ENCODE data around the gene KCTD16. TPM values are rescaled to one million over a fixed set of nuclear protein-coding genes. Genes with fewer than 3 reads are reported as not detected.

KCTD16 gene
- total and polyA plus RNA-seq, 7 experiments from 2014 or later = 0.07 to 0.22 (median 0.13) TPM; not detected in 4

DNA sequence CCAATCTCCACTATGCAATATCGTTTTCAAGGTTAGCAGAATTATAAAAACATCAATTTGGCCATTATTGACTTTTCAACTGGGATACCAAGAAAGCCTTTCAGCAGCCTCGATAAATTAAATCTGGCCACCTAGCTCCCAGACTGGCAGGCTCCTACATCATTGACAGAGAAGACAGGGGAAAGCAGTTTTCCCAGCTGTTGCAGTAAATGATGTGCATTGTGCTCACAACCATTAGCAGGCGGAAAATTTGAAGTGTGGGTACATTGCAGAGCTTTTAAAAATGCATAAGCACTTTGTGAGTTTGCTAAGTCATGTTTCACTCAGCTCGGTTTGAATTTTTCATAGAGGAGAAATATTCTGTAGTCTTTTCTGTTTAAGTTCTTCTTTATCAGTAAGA is 297.9 kb downstream of the KCTD16 start:
- H3K9me3 Mint-ChIP-seq = peaks cover 0 to 5% (median 1%) of the 10 kb centered on the region in 11 donors
- POLR2A ChIA-PET = no interaction called here
- CTCF ChIA-PET = no interaction called here
- H3K4me1 Mint-ChIP-seq = no peaks in the 10 kb centered on the region
- intact Hi-C loops (cut with micrococcal nuclease) = no loop called here
- no peak overlapping the region for H3K27ac Mint-ChIP-seq
- Histone ChIP-seq H3K27ac (ENCODE audit: low read depth, low read length) (no peak overlapping the region), H3K4me1 (ENCODE audit: control insufficient read depth in 2 of 2, insufficient read depth in 2 of 2, low read length in 2 of 2) (no peaks in the 10 kb centered on the region), H3K4me3 (ENCODE audit: low read length) (no peak overlapping the region), H3K27me3 (ENCODE audit: control insufficient read depth in 2 of 2, insufficient read depth in 2 of 2, low read length in 2 of 2) (no peaks in the 10 kb centered on the region), H3K36me3 (ENCODE audit: control insufficient read depth in 2 of 3, insufficient read depth in 3 of 3, low read length in 3 of 3) (no peaks in the 10 kb centered on the region), H3K9me3 (ENCODE audit: control insufficient read depth in 2 of 3, low read length in 3 of 3) (no peaks in the 10 kb centered on the region)
- no peaks in the 10 kb centered on the region for H3K36me3 Mint-ChIP-seq
- DNase-seq = no peak
- ATAC-seq = no peak
- no peak overlapping the region for H3K4me3 Mint-ChIP-seq
- peaks cover 0 to 4% (median 0%) of the 10 kb centered on the region in 5 donors for H3K27me3 Mint-ChIP-seq

DNA sequence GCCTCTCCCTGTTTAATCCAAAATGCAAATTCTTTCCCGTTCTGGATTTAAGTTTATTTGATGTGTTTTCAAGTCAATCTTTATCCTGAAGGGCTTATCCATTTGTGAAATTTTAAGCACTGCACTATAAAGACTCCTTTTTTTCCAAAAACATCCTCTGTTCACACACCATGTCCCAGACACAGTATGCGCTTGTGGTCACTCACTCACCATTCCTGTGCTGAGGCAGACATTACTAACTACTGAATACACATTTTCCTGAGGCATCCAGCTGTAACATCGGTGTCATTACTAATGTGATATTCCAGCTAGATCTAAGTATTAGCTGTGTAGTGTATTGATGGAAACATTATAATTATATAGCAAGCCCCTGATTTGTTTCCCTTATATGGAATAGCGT is 298.4 kb downstream of the KCTD16 start:
- peaks cover 0 to 5% (median 1%) of the 10 kb centered on the region in 11 donors for H3K9me3 Mint-ChIP-seq
- DNase-seq (no peak), ATAC-seq (no peak)
- no peak overlapping the region for H3K27ac Mint-ChIP-seq
- no peaks in the 10 kb centered on the region for H3K27me3 ChIP-seq (ENCODE audit: control insufficient read depth in 2 of 2, insufficient read depth in 2 of 2, low read length in 2 of 2)
- CTCF ChIA-PET = no interaction called here
- no peaks in the 10 kb centered on the region for H3K36me3 Mint-ChIP-seq
- intact Hi-C loops (cut with micrococcal nuclease) = no loop called here
- H3K4me1 Mint-ChIP-seq = no peaks in the 10 kb centered on the region
- no peaks in the 10 kb centered on the region for H3K4me1 ChIP-seq (ENCODE audit: control insufficient read depth in 2 of 2, insufficient read depth in 2 of 2, low read length in 2 of 2)
- no peak overlapping the region for H3K4me3 Mint-ChIP-seq
- no peaks in the 10 kb centered on the region for H3K36me3 ChIP-seq (ENCODE audit: control insufficient read depth in 2 of 3, insufficient read depth in 3 of 3, low read length in 3 of 3)
- peaks cover 0 to 5% (median 0%) of the 10 kb centered on the region in 5 donors for H3K27me3 Mint-ChIP-seq
- POLR2A ChIA-PET = no interaction called here
- no peak overlapping the region for H3K27ac ChIP-seq (ENCODE audit: low read depth, low read length)
- H3K4me3 ChIP-seq (ENCODE audit: low read length) = no peak overlapping the region
- no peaks in the 10 kb centered on the region for H3K9me3 ChIP-seq (ENCODE audit: control insufficient read depth in 2 of 3, low read length in 3 of 3)

- Histone ChIP-seq H3K4me3 (ENCODE audit: low read length) (no peak overlapping the region), H3K27me3 (ENCODE audit: control insufficient read depth in 2 of 2, insufficient read depth in 2 of 2, low read length in 2 of 2) (no peaks in the 10 kb centered on the region), H3K4me1 (ENCODE audit: control insufficient read depth in 2 of 2, insufficient read depth in 2 of 2, low read length in 2 of 2) (no peaks in the 10 kb centered on the region), H3K36me3 (ENCODE audit: control insufficient read depth in 2 of 3, insufficient read depth in 3 of 3, low read length in 3 of 3) (no peaks in the 10 kb centered on the region), H3K27ac (ENCODE audit: low read depth, low read length) (no peak overlapping the region), H3K9me3 (ENCODE audit: control insufficient read depth in 2 of 3, low read length in 3 of 3) (no peaks in the 10 kb centered on the region)
- Mint-ChIP-seq H3K27ac (no peak overlapping the region), H3K4me3 (no peak overlapping the region), H3K36me3 (no peaks in the 10 kb centered on the region), H3K9me3 (peaks cover 0 to 7% (median 0%) of the 10 kb centered on the region in 11 donors), H3K27me3 (peaks cover 0 to 5% (median 0%) of the 10 kb centered on the region in 5 donors), H3K4me1 (no peaks in the 10 kb centered on the region)
- CTCF ChIA-PET = no interaction called here
- intact Hi-C loops (cut with micrococcal nuclease) = no loop called here
- ATAC-seq (no peak), DNase-seq (no peak)
- POLR2A ChIA-PET = no interaction called here
Measured at GRCh38 chr5:144472221-144472620, 301.5 kb downstream of the KCTD16 start.

- no peaks in the 10 kb centered on the region for H3K36me3 Mint-ChIP-seq
- H3K4me1 Mint-ChIP-seq = no peaks in the 10 kb centered on the region
- H3K9me3 ChIP-seq (ENCODE audit: control insufficient read depth in 2 of 3, low read length in 3 of 3) = no peaks in the 10 kb centered on the region
- H3K4me3 Mint-ChIP-seq = no peak overlapping the region
- ChIA-PET POLR2A (no interaction called here), CTCF (no interaction called here)
- H3K4me1 ChIP-seq (ENCODE audit: control insufficient read depth in 2 of 2, insufficient read depth in 2 of 2, low read length in 2 of 2) = no peaks in the 10 kb centered on the region
- peaks cover 0 to 5% (median 0%) of the 10 kb centered on the region in 11 donors for H3K9me3 Mint-ChIP-seq
- DNase-seq = no peak
- no peak overlapping the region for H3K27ac Mint-ChIP-seq
- no peak overlapping the region for H3K4me3 ChIP-seq (ENCODE audit: low read length)
- intact Hi-C loops (cut with micrococcal nuclease) = no loop called here
- ATAC-seq = no peak
- H3K27ac ChIP-seq (ENCODE audit: low read depth, low read length) = no peak overlapping the region
- no peaks in the 10 kb centered on the region for H3K36me3 ChIP-seq (ENCODE audit: control insufficient read depth in 2 of 3, insufficient read depth in 3 of 3, low read length in 3 of 3)
- H3K27me3 Mint-ChIP-seq = peaks cover 0 to 5% (median 0%) of the 10 kb centered on the region in 5 donors
- H3K27me3 ChIP-seq (ENCODE audit: control insufficient read depth in 2 of 2, insufficient read depth in 2 of 2, low read length in 2 of 2) = no peaks in the 10 kb centered on the region
Measured at GRCh38 chr5:144473650-144474049, 303.0 kb downstream of the KCTD16 start.

GRCh38 chr5:144478565-144478964 is 307.9 kb downstream of the KCTD16 start:
- POLR2A ChIA-PET = no interaction called here
- no peaks in the 10 kb centered on the region for H3K36me3 ChIP-seq (ENCODE audit: control insufficient read depth in 2 of 3, insufficient read depth in 3 of 3, low read length in 3 of 3)

GRCh38 chr5:144481861-144482260 is 311.2 kb downstream of the KCTD16 start:
- no peak overlapping the region for H3K4me3 ChIP-seq (ENCODE audit: low read length)
- H3K36me3 Mint-ChIP-seq = no peaks in the 10 kb centered on the region
- no peaks in the 10 kb centered on the region for H3K4me1 ChIP-seq (ENCODE audit: control insufficient read depth in 2 of 2, insufficient read depth in 2 of 2, low read length in 2 of 2)
- no peaks in the 10 kb centered on the region for H3K27me3 Mint-ChIP-seq
- intact Hi-C loops (cut with micrococcal nuclease) = no loop called here
- H3K9me3 ChIP-seq (ENCODE audit: control insufficient read depth in 2 of 3, low read length in 3 of 3) = no peaks in the 10 kb centered on the region
- ATAC-seq (no peak), DNase-seq (no peak)
- H3K36me3 ChIP-seq (ENCODE audit: control insufficient read depth in 2 of 3, insufficient read depth in 3 of 3, low read length in 3 of 3) = no peaks in the 10 kb centered on the region
- ChIA-PET CTCF (no interaction called here), POLR2A (no interaction called here)
- H3K27ac ChIP-seq (ENCODE audit: low read depth, low read length) = no peak overlapping the region
- H3K4me1 Mint-ChIP-seq = no peaks in the 10 kb centered on the region
- peaks cover 0 to 12% (median 2%) of the 10 kb centered on the region in 11 donors for H3K9me3 Mint-ChIP-seq
- H3K27me3 ChIP-seq (ENCODE audit: control insufficient read depth in 2 of 2, insufficient read depth in 2 of 2, low read length in 2 of 2) = no peaks in the 10 kb centered on the region
- H3K27ac Mint-ChIP-seq = no peak overlapping the region
- H3K4me3 Mint-ChIP-seq = no peak overlapping the region

More at GRCh38 chr5:144478565-144478964, 307.9 kb downstream of the KCTD16 start:
- H3K36me3 Mint-ChIP-seq = no peaks in the 10 kb centered on the region
- H3K4me3 ChIP-seq (ENCODE audit: low read length) = no peak overlapping the region
- H3K4me3 Mint-ChIP-seq = no peak overlapping the region
- peaks cover 0 to 12% (median 2%) of the 10 kb centered on the region in 11 donors for H3K9me3 Mint-ChIP-seq
- no peaks in the 10 kb centered on the region for H3K4me1 Mint-ChIP-seq
- H3K27ac Mint-ChIP-seq = no peak overlapping the region
- DNase-seq (no peak), ATAC-seq (no peak)
- CTCF ChIA-PET = no interaction called here
- peaks cover 0 to under 1% (median 0%) of the 10 kb centered on the region in 5 donors for H3K27me3 Mint-ChIP-seq
- no peaks in the 10 kb centered on the region for H3K27me3 ChIP-seq (ENCODE audit: control insufficient read depth in 2 of 2, insufficient read depth in 2 of 2, low read length in 2 of 2)
- H3K27ac ChIP-seq (ENCODE audit: low read depth, low read length) = no peak overlapping the region
- H3K9me3 ChIP-seq (ENCODE audit: control insufficient read depth in 2 of 3, low read length in 3 of 3) = no peaks in the 10 kb centered on the region
- intact Hi-C loops (cut with micrococcal nuclease) = no loop called here
- H3K4me1 ChIP-seq (ENCODE audit: control insufficient read depth in 2 of 2, insufficient read depth in 2 of 2, low read length in 2 of 2) = no peaks in the 10 kb centered on the region

DNA sequence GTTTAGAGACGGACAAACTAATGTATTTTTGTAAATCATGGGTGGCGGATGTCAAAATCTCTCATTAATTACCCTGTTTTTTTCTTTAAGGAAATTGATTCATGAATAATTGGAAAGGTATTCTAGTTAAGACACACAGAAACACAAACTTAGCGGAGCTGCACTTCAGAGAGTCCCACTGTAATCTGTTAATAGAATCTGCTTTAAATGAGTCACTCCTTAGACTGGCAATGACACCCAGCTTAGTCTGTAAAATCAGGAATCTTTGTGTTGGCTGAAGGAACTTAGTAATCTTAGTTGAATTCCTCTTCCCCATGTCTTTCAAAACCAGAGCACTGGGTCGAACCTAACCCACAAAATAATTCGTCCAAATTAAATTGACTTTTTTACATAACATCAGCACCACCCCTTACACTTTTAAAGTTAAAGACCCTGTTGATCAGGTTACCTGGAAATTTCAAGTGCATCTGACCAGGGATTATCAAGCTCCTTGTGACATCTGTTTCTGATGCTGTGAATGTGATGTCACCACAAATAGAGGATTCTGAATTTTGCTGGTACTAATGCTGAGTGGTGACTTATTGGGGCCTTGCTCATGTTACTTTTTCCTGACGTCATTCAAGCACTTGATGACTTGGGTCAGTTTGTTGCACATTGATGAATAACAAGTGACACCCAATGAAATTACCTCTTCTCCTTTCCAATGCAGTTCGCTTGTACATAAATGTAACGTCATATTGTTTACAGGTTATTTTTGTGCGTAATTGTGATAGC is 313.6 kb downstream of the KCTD16 start:
- CTCF ChIA-PET = no interaction called here
- no peak overlapping the region for H3K4me3 ChIP-seq (ENCODE audit: low read length)
- intact Hi-C loops (cut with micrococcal nuclease) = no loop called here

More for the DNA sequence above, 313.6 kb downstream of the KCTD16 start:
- Histone ChIP-seq H3K27ac (ENCODE audit: low read depth, low read length) (no peak overlapping the region), H3K36me3 (ENCODE audit: control insufficient read depth in 2 of 3, insufficient read depth in 3 of 3, low read length in 3 of 3) (no peaks in the 10 kb centered on the region), H3K4me1 (ENCODE audit: control insufficient read depth in 2 of 2, insufficient read depth in 2 of 2, low read length in 2 of 2) (no peaks in the 10 kb centered on the region), H3K27me3 (ENCODE audit: control insufficient read depth in 2 of 2, insufficient read depth in 2 of 2, low read length in 2 of 2) (no peaks in the 10 kb centered on the region), H3K9me3 (ENCODE audit: control insufficient read depth in 2 of 3, low read length in 3 of 3) (no peaks in the 10 kb centered on the region)
- ATAC-seq (no peak), DNase-seq (no peak)
- no peak overlapping the region for H3K4me3 Mint-ChIP-seq
- H3K36me3 Mint-ChIP-seq = no peaks in the 10 kb centered on the region
- POLR2A ChIA-PET = no interaction called here
- peaks cover 0 to 11% (median 3%) of the 10 kb centered on the region in 11 donors for H3K9me3 Mint-ChIP-seq
- H3K27me3 Mint-ChIP-seq = no peaks in the 10 kb centered on the region
- H3K4me1 Mint-ChIP-seq = no peaks in the 10 kb centered on the region
- H3K27ac Mint-ChIP-seq = no peak overlapping the region

Measured in naive thymus-derived CD4-positive, alpha-beta T cell (primary cell).